GM20431 (cell line): ENCODE data around the gene GRP.

Experiments
- in situ Hi-C: fragments of 300-500 bp; cut with MseI, MboI; formaldehyde crosslinking; loops from one replicate; pipeline ENCODE4 v1.15.0; 2020; ENCODE audit warnings: low sequenced_read_pairs; ENCODE audit not compliant: unreplicated experiment

The GRP gene

GRCh38 chr18:59266459-59266858, 46.5 kb downstream of the GRP start:
- in situ Hi-C loops = no loop called here

- in situ Hi-C loops = no loop called here
Observed at GRCh38 chr18:59266886-59267502, 47.0 kb downstream of the GRP start.

GRCh38 chr18:59267503-59268126, 47.7 kb downstream of the GRP start:
- in situ Hi-C loops = no loop called here

- in situ Hi-C loops = no loop called here
Observed at GRCh38 chr18:59268127-59268720, 48.3 kb downstream of the GRP start.

GRCh38 chr18:59268721-59269562, 49.0 kb downstream of the GRP start:
- in situ Hi-C loops = no loop called here

GRCh38 chr18:59269563-59270119, 49.7 kb downstream of the GRP start:
- in situ Hi-C loops = no loop called here

GRCh38 chr18:59270689-59271257, 50.8 kb downstream of the GRP start:
- in situ Hi-C loops = no loop called here

GRCh38 chr18:59271606-59272220, 51.8 kb downstream of the GRP start:
- in situ Hi-C loops = no loop called here

GRCh38 chr18:59272221-59272888, 52.4 kb downstream of the GRP start:
- in situ Hi-C loops = no loop called here

- in situ Hi-C loops = no loop called here
Observed at GRCh38 chr18:59272891-59273758, 53.2 kb downstream of the GRP start, which contains the start of gene RAX. Gene RAX (minus strand): TSS chr18:59273454. CDS start chr18:59273206, 248 bp downstream.

- in situ Hi-C loops = no loop called here
Observed at GRCh38 chr18:59273759-59274532, 54.0 kb downstream of the GRP start.

- in situ Hi-C loops = no loop called here
Observed at GRCh38 chr18:59274533-59274928, 54.6 kb downstream of the GRP start.

GRCh38 chr18:59275406-59275949, 55.5 kb downstream of the GRP start:
- in situ Hi-C loops = no loop called here

- in situ Hi-C loops = no loop called here
Observed at GRCh38 chr18:59276047-59276446, 56.1 kb downstream of the GRP start.

- in situ Hi-C loops = no loop called here
Observed at GRCh38 chr18:59278793-59279192, 58.8 kb downstream of the GRP start.

GRCh38 chr18:59279193-59279592, 59.2 kb downstream of the GRP start:
- in situ Hi-C loops = no loop called here

- in situ Hi-C loops = no loop called here
Observed at GRCh38 chr18:59279722-59280121, 59.8 kb downstream of the GRP start.
